ENCODE results near the gene PPP1R14B.

The PPP1R14B gene

GRCh38 chr11:64237484-64237951 lies 9.2 kb downstream of the PPP1R14B start:
- no peak for DNase-seq (ENCODE audit: low spot score)

GRCh38 chr11:64235437-64236161 lies 11.1 kb downstream of the PPP1R14B start:
- DNase-seq (ENCODE audit: low spot score): no peak
- TF ChIP-seq CTCF (IDR thresholded peaks at IDR 0.05; ENCODE audit: extremely low read depth, missing control alignments): no peak

More at GRCh38 chr11:64237484-64237951, 9.2 kb downstream of the PPP1R14B start:
- TF ChIP-seq CTCF (IDR thresholded peaks at IDR 0.05; ENCODE audit: extremely low read depth, missing control alignments): no peak

GRCh38 chr11:64234647-64235379 lies 11.9 kb downstream of the PPP1R14B start:
- DNase-seq (ENCODE audit: low spot score): no peak

GRCh38 chr11:64233913-64234586 lies 12.7 kb downstream of the PPP1R14B start, which contains the start of gene VEGFB:
VEGFB (plus strand) TSS chr11:64234584; CDS start chr11:64234834, 250 bp downstream.
- no peak for TF ChIP-seq CTCF (IDR thresholded peaks at IDR 0.05; ENCODE audit: extremely low read depth, missing control alignments)
- peak; percentile 94 for DNase-seq (ENCODE audit: low spot score)

More at GRCh38 chr11:64234647-64235379, 11.9 kb downstream of the PPP1R14B start:
- TF ChIP-seq CTCF (IDR thresholded peaks at IDR 0.05; ENCODE audit: extremely low read depth, missing control alignments): no peak

GRCh38 chr11:64232967-64233315 lies 13.8 kb downstream of the PPP1R14B start:
- no peak for DNase-seq (ENCODE audit: low spot score)
- no peak for TF ChIP-seq CTCF (IDR thresholded peaks at IDR 0.05; ENCODE audit: extremely low read depth, missing control alignments)

- DNase-seq (ENCODE audit: low spot score): no peak
- no peak for TF ChIP-seq CTCF (IDR thresholded peaks at IDR 0.05; ENCODE audit: extremely low read depth, missing control alignments)
Measured at GRCh38 chr11:64232182-64232966, 14.4 kb downstream of the PPP1R14B start.
